ENCODE results near the gene PDZRN4. TPM values are rescaled to one million over a fixed set of nuclear protein-coding genes. Genes with fewer than 3 reads are reported as not detected.

Gene PDZRN4
- total RNA-seq, 4 donors from 2014 or later = 4.2 to 12.9 (median 8.0) TPM

DNA sequence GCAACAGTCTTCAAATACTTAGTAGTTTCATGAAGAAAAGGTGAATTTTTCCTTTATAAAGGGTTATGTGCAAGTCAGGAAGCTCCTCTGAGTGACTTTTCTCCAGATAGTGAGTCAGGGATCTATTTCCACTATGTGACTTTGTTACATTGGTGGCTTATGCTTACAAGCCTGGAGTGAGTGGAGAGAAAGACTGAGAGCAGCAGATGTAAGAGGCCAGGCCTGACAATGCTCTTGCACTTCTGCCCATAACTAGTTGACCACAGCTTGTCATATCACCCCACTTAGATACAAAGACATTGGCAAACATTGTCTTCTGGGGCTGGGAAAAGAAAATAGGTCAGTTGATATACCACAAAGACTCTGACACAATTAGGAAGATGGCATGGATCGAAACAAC is 236.5 kb downstream of the PDZRN4 start:
- no peaks in the 10 kb centered on the region for H3K4me1 ChIP-seq
- no peaks in the 10 kb centered on the region for H3K9me3 ChIP-seq
- intact Hi-C loops (cut with DNase I; ENCODE audit: low total_unique reads) = no loop called here
- no peak overlapping the region for H3K4me3 ChIP-seq
- 68 to 91% methylated on average over 1 of the region's 1 CpG for WGBS, 2 donors (ENCODE audit: low coverage in 1 of 2)
- TF ChIP-seq, protein P1, sequence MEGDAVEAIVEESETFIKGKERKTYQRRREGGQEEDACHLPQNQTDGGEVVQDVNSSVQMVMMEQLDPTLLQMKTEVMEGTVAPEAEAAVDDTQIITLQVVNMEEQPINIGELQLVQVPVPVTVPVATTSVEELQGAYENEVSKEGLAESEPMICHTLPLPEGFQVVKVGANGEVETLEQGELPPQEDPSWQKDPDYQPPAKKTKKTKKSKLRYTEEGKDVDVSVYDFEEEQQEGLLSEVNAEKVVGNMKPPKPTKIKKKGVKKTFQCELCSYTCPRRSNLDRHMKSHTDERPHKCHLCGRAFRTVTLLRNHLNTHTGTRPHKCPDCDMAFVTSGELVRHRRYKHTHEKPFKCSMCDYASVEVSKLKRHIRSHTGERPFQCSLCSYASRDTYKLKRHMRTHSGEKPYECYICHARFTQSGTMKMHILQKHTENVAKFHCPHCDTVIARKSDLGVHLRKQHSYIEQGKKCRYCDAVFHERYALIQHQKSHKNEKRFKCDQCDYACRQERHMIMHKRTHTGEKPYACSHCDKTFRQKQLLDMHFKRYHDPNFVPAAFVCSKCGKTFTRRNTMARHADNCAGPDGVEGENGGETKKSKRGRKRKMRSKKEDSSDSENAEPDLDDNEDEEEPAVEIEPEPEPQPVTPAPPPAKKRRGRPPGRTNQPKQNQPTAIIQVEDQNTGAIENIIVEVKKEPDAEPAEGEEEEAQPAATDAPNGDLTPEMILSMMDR (IDR thresholded peaks at IDR 0.05) = no peak
- TF ChIP-seq EP300 (IDR thresholded peaks at IDR 0.05; ENCODE audit: low read depth) = no peak
- TF ChIP-seq POLR2AphosphoS5 (IDR thresholded peaks at IDR 0.05) = no peak
- TF ChIP-seq POLR2A (IDR thresholded peaks at IDR 0.05) = no peak
- in situ Hi-C loops (cut with MboI; ENCODE audit: low pct_ligation_motif_present in 1 of 4, low pct_unique_long_range_greater_than_20kb in 1 of 4, low sequenced_read_pairs in 3 of 4) = no loop called here
- H3K27me3 ChIP-seq = no peaks in the 10 kb centered on the region
- no peak for DNase-seq
- no peaks in the 10 kb centered on the region for H3K36me3 ChIP-seq
- H3K27ac ChIP-seq = no peak overlapping the region

DNA sequence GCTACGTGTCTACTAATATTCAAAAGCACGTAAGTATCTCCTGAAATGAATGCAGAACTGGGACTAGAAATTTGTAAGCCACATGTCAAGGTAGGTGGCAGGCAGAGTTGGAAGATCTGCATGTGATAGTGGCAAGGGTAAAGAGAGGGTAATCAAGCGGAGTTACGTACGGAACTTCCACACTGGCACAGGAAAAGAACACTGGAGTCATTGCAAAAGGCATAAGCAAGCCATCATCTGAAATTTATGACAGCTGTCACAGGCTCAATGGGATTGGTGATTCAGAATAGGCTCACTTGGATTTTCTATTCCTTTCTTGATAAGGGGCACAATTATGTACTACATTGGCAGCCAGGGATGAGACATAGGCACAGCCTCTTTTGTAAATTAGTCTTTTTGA is 245.3 kb downstream of the PDZRN4 start:
- TF ChIP-seq EP300 (IDR thresholded peaks at IDR 0.05; ENCODE audit: low read depth) = no peak
- TF ChIP-seq, protein P1 (IDR thresholded peaks at IDR 0.05) = no peak
- no peak for TF ChIP-seq POLR2AphosphoS5 (IDR thresholded peaks at IDR 0.05)
- TF ChIP-seq POLR2A (IDR thresholded peaks at IDR 0.05) = no peak
- no peaks in the 10 kb centered on the region for H3K4me1 ChIP-seq
- WGBS, 2 donors (ENCODE audit: low coverage in 1 of 2) = 89 to 100% methylated on average over 5 of the region's 5 CpGs
- no peak overlapping the region for H3K27ac ChIP-seq
- no peaks in the 10 kb centered on the region for H3K36me3 ChIP-seq
- intact Hi-C loops (cut with DNase I; ENCODE audit: low total_unique reads) = no loop called here
- no peaks in the 10 kb centered on the region for H3K9me3 ChIP-seq
- H3K27me3 ChIP-seq = no peaks in the 10 kb centered on the region
- DNase-seq = no peak
- no peak overlapping the region for H3K4me3 ChIP-seq
- in situ Hi-C loops (cut with MboI; ENCODE audit: low pct_ligation_motif_present in 1 of 4, low pct_unique_long_range_greater_than_20kb in 1 of 4, low sequenced_read_pairs in 3 of 4) = no loop called here

DNA sequence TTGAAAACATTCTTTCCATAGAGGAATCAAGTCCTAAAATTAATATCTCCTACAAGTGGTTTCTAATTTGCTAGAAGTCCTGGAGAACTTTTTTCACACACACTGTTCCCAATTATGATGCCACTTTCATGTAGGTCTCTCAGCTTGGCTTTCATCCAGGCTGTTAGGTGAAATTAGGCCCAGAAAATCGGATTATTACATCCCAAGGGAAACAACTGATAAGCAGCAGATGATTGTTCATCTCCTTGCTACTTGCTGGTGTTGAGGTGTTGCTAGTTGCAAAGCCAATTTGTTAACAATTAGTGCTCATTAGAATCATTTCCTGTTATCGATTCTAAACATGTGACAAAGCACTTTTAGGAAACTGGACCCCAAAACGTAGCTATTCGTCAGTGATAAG is 248.0 kb downstream of the PDZRN4 start:
- Histone ChIP-seq H3K9me3 (no peaks in the 10 kb centered on the region), H3K36me3 (no peaks in the 10 kb centered on the region), H3K4me1 (no peaks in the 10 kb centered on the region), H3K4me3 (no peak overlapping the region), H3K27ac (no peak overlapping the region), H3K27me3 (no peaks in the 10 kb centered on the region)
- 46 to 51% methylated on average over 3 to 4 of the region's 4 CpGs for WGBS, 2 donors (ENCODE audit: low coverage in 1 of 2)
- no peak for TF ChIP-seq EP300 (IDR thresholded peaks at IDR 0.05; ENCODE audit: low read depth)
- TF ChIP-seq, protein P1 (IDR thresholded peaks at IDR 0.05) = no peak
- no peak for TF ChIP-seq POLR2A (IDR thresholded peaks at IDR 0.05)
- no peak for TF ChIP-seq POLR2AphosphoS5 (IDR thresholded peaks at IDR 0.05)
- in situ Hi-C loops (cut with MboI; ENCODE audit: low pct_ligation_motif_present in 1 of 4, low pct_unique_long_range_greater_than_20kb in 1 of 4, low sequenced_read_pairs in 3 of 4) = no loop called here
- DNase-seq = no peak
- intact Hi-C loops (cut with DNase I; ENCODE audit: low total_unique reads) = no loop called here

DNA sequence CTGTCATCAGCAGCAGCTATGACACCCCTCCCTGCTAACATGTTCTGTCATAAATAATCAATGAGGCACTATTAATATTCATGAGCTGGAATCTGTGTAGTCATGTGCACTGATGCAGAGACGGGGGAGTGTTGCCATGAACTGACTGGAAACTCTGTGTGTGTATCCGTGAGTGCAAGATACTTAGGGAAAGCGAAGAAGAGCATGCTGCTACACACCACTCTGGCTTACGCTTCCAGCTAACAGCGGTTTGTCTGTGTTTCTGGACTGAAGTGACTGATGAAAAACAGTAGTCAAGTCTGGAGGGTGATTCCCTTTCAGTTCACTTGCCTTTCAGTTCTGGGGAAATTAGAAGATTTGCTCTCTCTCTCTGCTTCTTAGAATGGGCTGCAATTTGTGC is 249.4 kb downstream of the PDZRN4 start:
- TF ChIP-seq POLR2AphosphoS5 (IDR thresholded peaks at IDR 0.05) (no peak), EP300 (IDR thresholded peaks at IDR 0.05; ENCODE audit: low read depth) (no peak), POLR2A (IDR thresholded peaks at IDR 0.05) (no peak)
- TF ChIP-seq, protein P1 (IDR thresholded peaks at IDR 0.05) = no peak
- Histone ChIP-seq H3K36me3 (no peaks in the 10 kb centered on the region), H3K9me3 (no peaks in the 10 kb centered on the region), H3K4me1 (no peaks in the 10 kb centered on the region), H3K27ac (no peak overlapping the region), H3K4me3 (no peak overlapping the region), H3K27me3 (no peaks in the 10 kb centered on the region)
- in situ Hi-C loops (cut with MboI; ENCODE audit: low pct_ligation_motif_present in 1 of 4, low pct_unique_long_range_greater_than_20kb in 1 of 4, low sequenced_read_pairs in 3 of 4) (no loop called here), intact Hi-C loops (cut with DNase I; ENCODE audit: low total_unique reads) (no loop called here)
- DNase-seq = no peak
- WGBS, 2 donors (ENCODE audit: low coverage in 1 of 2) = 41 to 68% methylated on average over 5 of the region's 5 CpGs
